Body of pancreas (tissue), 4 donors: Measurements from ENCODE around the gene HES2.

Source experiments
- CTCF ChIP-seq, 7 experiments: fragments of 450-650 bp in 4 of 7; fragments of 200-600 bp in 3 of 7; sonication (generic) in 3 of 7; IDR thresholded peaks; one replicate each; pipeline ENCODE4 v1.5.1; 2016 to 2019; ENCODE audit warnings: antibody characterized with exemption in 7 of 7
- POLR2A ChIP-seq, 3 donors: fragments of 450-650 bp; IDR thresholded peaks; one replicate each; pipeline ENCODE4 v1.6.1; 2016; ENCODE audit warnings: antibody characterized with exemption in 3 of 3, mild to moderate bottlenecking in 2 of 3

- TF ChIP-seq CTCF (IDR thresholded peaks at IDR 0.05), result no peak
- no peak for TF ChIP-seq POLR2A (IDR thresholded peaks at IDR 0.05)
Measured at GRCh38 chr1:6384962-6385361, 34.8 kb downstream of the HES2 start.
